ENCODE measurements around the gene ZCCHC24. TPM values are rescaled to one million over a fixed set of nuclear protein-coding genes. Genes with fewer than 3 reads are reported as not detected.

Gene ZCCHC24
- total and polyA plus RNA-seq, 2 donors (not counting 1 experiment from before 2014, with no cell fraction given), result 33.2 to 44.4 TPM

DNA sequence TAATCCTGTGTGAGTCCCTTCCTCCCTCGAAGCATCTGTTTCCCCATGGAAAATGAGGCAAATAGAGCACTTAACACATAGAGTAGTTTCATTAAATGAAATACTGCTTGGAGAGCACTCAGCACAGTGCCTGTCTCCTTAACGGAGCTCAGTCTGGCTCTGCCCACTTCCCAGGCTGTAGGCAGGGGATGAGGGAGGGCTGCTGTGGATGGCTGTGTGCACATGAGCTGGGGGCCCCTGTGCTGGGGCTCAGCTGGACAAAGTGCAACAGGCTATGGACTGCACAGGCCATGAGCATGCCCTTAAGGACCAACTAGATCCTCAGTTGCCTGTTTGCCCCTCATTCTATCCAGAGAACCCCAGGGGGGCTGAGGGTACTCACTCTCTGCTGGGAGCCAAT lies 14.5 kb downstream of the ZCCHC24 start:
- peaks cover 40% of the 10 kb centered on the region for H3K79me2 ChIP-seq (ENCODE audit: control insufficient read depth, insufficient read depth, low read length)
- no peaks in the 10 kb centered on the region for H3K27me3 ChIP-seq (ENCODE audit: control insufficient read depth, insufficient read depth, low read length)
- H3K4me1 ChIP-seq (ENCODE audit: control insufficient read depth, extremely low read depth, insufficient read depth, low read length), result peaks cover 41% of the 10 kb centered on the region
- no peak overlapping the region for H3K4me2 ChIP-seq (ENCODE audit: extremely low read depth, insufficient read depth, low read length)
- no peaks in the 10 kb centered on the region for H3K9me3 ChIP-seq (ENCODE audit: control insufficient read depth, insufficient read depth, low read depth, low read length)
- TF ChIP-seq EZH2 (IDR thresholded peaks at IDR 0.05; ENCODE audit: low read length, missing control alignments), result no peak
- TF ChIP-seq, protein P1, sequence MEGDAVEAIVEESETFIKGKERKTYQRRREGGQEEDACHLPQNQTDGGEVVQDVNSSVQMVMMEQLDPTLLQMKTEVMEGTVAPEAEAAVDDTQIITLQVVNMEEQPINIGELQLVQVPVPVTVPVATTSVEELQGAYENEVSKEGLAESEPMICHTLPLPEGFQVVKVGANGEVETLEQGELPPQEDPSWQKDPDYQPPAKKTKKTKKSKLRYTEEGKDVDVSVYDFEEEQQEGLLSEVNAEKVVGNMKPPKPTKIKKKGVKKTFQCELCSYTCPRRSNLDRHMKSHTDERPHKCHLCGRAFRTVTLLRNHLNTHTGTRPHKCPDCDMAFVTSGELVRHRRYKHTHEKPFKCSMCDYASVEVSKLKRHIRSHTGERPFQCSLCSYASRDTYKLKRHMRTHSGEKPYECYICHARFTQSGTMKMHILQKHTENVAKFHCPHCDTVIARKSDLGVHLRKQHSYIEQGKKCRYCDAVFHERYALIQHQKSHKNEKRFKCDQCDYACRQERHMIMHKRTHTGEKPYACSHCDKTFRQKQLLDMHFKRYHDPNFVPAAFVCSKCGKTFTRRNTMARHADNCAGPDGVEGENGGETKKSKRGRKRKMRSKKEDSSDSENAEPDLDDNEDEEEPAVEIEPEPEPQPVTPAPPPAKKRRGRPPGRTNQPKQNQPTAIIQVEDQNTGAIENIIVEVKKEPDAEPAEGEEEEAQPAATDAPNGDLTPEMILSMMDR (conservative IDR thresholded peaks at IDR 0.05 in 1 of 2, IDR thresholded peaks at IDR 0.05 in 1 of 2; ENCODE audit: low read depth in 1 of 2, low read length in 2 of 2), result no peak
- no peak overlapping the region for H3K27ac ChIP-seq (ENCODE audit: insufficient read depth, low read length)
- no peak overlapping the region for H2AFZ ChIP-seq (ENCODE audit: low read length)
- H4K20me1 ChIP-seq (ENCODE audit: control insufficient read depth, extremely low read depth, insufficient read depth, low read length), result no peaks in the 10 kb centered on the region
- H3K36me3 ChIP-seq (ENCODE audit: control insufficient read depth, insufficient read depth, low read length), result peaks cover 27% of the 10 kb centered on the region
- DNase-seq (ENCODE audit: low read depth in 2 of 2), result no peak
- H3K9ac ChIP-seq (ENCODE audit: insufficient read depth, low read length), result no peak overlapping the region
- no peak overlapping the region for H3K4me3 ChIP-seq (replicated peaks in 1 of 4; ENCODE audit: control extremely low read depth in 1 of 4, insufficient read depth in 1 of 4, low read depth in 3 of 4, low read length in 4 of 4)

DNA sequence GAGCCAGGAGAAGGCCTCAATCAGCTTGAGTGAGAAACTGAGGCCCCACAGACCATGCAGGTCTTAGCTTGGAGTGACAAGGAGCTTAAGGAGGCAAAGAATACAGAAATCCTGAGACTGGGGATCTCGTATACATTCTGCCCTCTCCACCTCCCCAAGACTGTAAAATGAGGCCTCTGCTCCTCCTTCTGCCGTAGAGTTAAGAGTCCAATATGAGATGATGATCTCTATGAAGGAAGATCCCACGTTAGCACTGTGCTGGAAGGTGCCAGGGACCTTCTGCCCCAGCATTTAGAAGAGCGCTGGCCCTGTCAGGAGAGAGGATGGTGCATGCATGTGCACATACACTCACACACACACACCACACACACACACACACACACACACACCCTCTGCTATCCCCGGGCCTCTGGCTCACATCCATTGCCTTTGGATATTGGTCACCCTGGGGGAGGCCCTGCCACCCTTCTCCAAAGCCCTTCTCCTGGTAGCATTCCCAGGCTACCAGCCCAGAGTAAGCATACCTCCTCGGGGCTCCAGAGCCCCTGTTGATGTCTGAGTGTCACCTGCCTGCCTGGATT lies 15.0 kb downstream of the ZCCHC24 start:
- Histone ChIP-seq H3K79me2 (ENCODE audit: control insufficient read depth, insufficient read depth, low read length) (peaks cover 36% of the 10 kb centered on the region), H3K4me2 (ENCODE audit: extremely low read depth, insufficient read depth, low read length) (no peak overlapping the region), H3K4me1 (ENCODE audit: control insufficient read depth, extremely low read depth, insufficient read depth, low read length) (peaks cover 36% of the 10 kb centered on the region), H3K4me3 (replicated peaks in 1 of 4; ENCODE audit: control extremely low read depth in 1 of 4, insufficient read depth in 1 of 4, low read depth in 3 of 4, low read length in 4 of 4) (no peak overlapping the region), H3K36me3 (ENCODE audit: control insufficient read depth, insufficient read depth, low read length) (peaks cover 29% of the 10 kb centered on the region), H3K9ac (ENCODE audit: insufficient read depth, low read length) (no peak overlapping the region), H3K9me3 (ENCODE audit: control insufficient read depth, insufficient read depth, low read depth, low read length) (no peaks in the 10 kb centered on the region), H3K27ac (ENCODE audit: insufficient read depth, low read length) (no peak overlapping the region), H2AFZ (ENCODE audit: low read length) (no peak overlapping the region), H4K20me1 (ENCODE audit: control insufficient read depth, extremely low read depth, insufficient read depth, low read length) (no peaks in the 10 kb centered on the region), H3K27me3 (ENCODE audit: control insufficient read depth, insufficient read depth, low read length) (no peaks in the 10 kb centered on the region)
- no peak for TF ChIP-seq EZH2 (IDR thresholded peaks at IDR 0.05; ENCODE audit: low read length, missing control alignments)
- TF ChIP-seq, protein P1 (conservative IDR thresholded peaks at IDR 0.05 in 1 of 2, IDR thresholded peaks at IDR 0.05 in 1 of 2; ENCODE audit: low read depth in 1 of 2, low read length in 2 of 2), result no peak
- no peak for DNase-seq (ENCODE audit: low read depth in 2 of 2)

DNA sequence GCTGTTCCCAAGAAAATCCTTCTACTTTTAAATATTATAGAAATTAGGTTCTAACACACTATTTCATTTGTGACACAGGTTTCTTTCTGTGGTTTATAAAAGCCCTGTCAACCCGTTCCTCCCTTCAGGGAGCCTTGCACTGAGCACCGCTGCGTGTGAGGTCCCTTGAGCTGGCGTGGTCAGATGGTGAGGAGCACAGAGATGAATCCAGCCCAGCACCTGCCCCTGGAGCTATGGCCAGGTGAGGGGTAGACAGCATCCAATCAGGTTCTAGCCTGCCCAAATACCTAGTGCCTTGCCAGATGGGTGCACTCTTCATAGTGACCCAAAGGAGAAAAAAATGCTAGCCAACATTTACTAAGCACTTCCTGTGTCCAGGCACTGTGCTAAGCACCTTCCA lies 15.7 kb downstream of the ZCCHC24 start:
- H3K79me2 ChIP-seq (ENCODE audit: control insufficient read depth, insufficient read depth, low read length), result peaks cover 39% of the 10 kb centered on the region
- no peak overlapping the region for H2AFZ ChIP-seq (ENCODE audit: low read length)
- no peaks in the 10 kb centered on the region for H4K20me1 ChIP-seq (ENCODE audit: control insufficient read depth, extremely low read depth, insufficient read depth, low read length)

More for the DNA sequence above, 15.7 kb downstream of the ZCCHC24 start:
- no peak overlapping the region for H3K4me3 ChIP-seq (replicated peaks in 1 of 4; ENCODE audit: control extremely low read depth in 1 of 4, insufficient read depth in 1 of 4, low read depth in 3 of 4, low read length in 4 of 4)
- peaks cover 34% of the 10 kb centered on the region for H3K36me3 ChIP-seq (ENCODE audit: control insufficient read depth, insufficient read depth, low read length)
- H3K27ac ChIP-seq (ENCODE audit: insufficient read depth, low read length), result no peak overlapping the region
- no peak for TF ChIP-seq EZH2 (IDR thresholded peaks at IDR 0.05; ENCODE audit: low read length, missing control alignments)
- TF ChIP-seq, protein P1 (conservative IDR thresholded peaks at IDR 0.05 in 1 of 2, IDR thresholded peaks at IDR 0.05 in 1 of 2; ENCODE audit: low read depth in 1 of 2, low read length in 2 of 2), result no peak
- no peaks in the 10 kb centered on the region for H3K9me3 ChIP-seq (ENCODE audit: control insufficient read depth, insufficient read depth, low read depth, low read length)
- H3K9ac ChIP-seq (ENCODE audit: insufficient read depth, low read length), result no peak overlapping the region
- H3K27me3 ChIP-seq (ENCODE audit: control insufficient read depth, insufficient read depth, low read length), result no peaks in the 10 kb centered on the region
- no peak for DNase-seq (ENCODE audit: low read depth in 2 of 2)
- H3K4me1 ChIP-seq (ENCODE audit: control insufficient read depth, extremely low read depth, insufficient read depth, low read length), result peaks cover 39% of the 10 kb centered on the region
- no peak overlapping the region for H3K4me2 ChIP-seq (ENCODE audit: extremely low read depth, insufficient read depth, low read length)

Data from fibroblast of lung (primary cell).